Smooth muscle cell (in vitro differentiated cells): ENCODE measurements around the gene NSUN6. TPM values are rescaled to one million over a fixed set of nuclear protein-coding genes. Genes with fewer than 3 reads are reported as not detected.

Experiments
- DNase-seq: peaks from one replicate; lab custom pipeline; 2025; ENCODE audit not compliant: unreplicated experiment; lab: John Stamatoyannopoulos, UW
- H2AFZ ChIP-seq: fragments of 200-600 bp; sonication (generic); 2 replicates; pipeline ENCODE4 v1.6.0; 2016; ENCODE audit warnings: antibody characterized with exemption, low read depth, mild to moderate bottlenecking
- H3F3A ChIP-seq: fragments of 200-600 bp; sonication (generic); 2 replicates; pipeline ENCODE4 v1.6.0; 2017; ENCODE audit warnings: antibody characterized with exemption, low read depth
- H3K27ac ChIP-seq: fragments of 200-600 bp; sonication (generic); 2 replicates; pipeline ENCODE4 v1.5.1; 2016; ENCODE audit warnings: low read depth, mild to moderate bottlenecking
- H3K27me3 ChIP-seq: fragments of 200-600 bp; sonication (generic); 2 replicates; pipeline ENCODE4 v1.6.1; 2016; ENCODE audit warnings: low read depth, mild to moderate bottlenecking
- H3K36me3 ChIP-seq: fragments of 200-600 bp; sonication (generic); 2 replicates; pipeline ENCODE4 v1.5.1; 2016; ENCODE audit warnings: low read depth
- H3K4me1 ChIP-seq: fragments of 200-600 bp; sonication (generic); 2 replicates; pipeline ENCODE4 v1.5.1; 2016; ENCODE audit warnings: low read depth
- H3K4me2 ChIP-seq: fragments of 200-600 bp; sonication (generic); 2 replicates; pipeline ENCODE4 v1.6.0; 2016; ENCODE audit warnings: mild to moderate bottlenecking
- H3K4me3 ChIP-seq: fragments of 200-600 bp; sonication (generic); 2 replicates; pipeline ENCODE4 v1.5.1; 2016; ENCODE audit warnings: mild to moderate bottlenecking
- H3K79me2 ChIP-seq: fragments of 200-600 bp; sonication (generic); 2 replicates; pipeline ENCODE4 v1.6.0; 2016; ENCODE audit warnings: low read depth, mild to moderate bottlenecking
- H3K9ac ChIP-seq: fragments of 200-600 bp; sonication (generic); 2 replicates; pipeline ENCODE4 v1.6.0; 2016; ENCODE audit warnings: low read depth
- H3K9me3 ChIP-seq: fragments of 200-600 bp; sonication (generic); replicated peaks from 2 replicates; pipeline ENCODE4 v1.5.1; 2016; ENCODE audit warnings: low read depth
- H4K20me1 ChIP-seq: fragments of 200-600 bp; sonication (generic); 2 replicates; pipeline ENCODE4 v1.6.0; 2016; ENCODE audit warnings: low read depth
- WGBS: methylation state at CpG from one replicate; pipeline ENCODE4 v1.1.7; 2016; ENCODE audit warnings: low lambda C conversion rate; 5-methylcytosine and 5-hydroxymethylcytosine counted together
- polyA plus RNA-seq: library from polyadenylated mRNA; unstranded; fragments of >200 nt; fragmentation: Nextera tagmentation; extraction: Ambion mirVana; gene quantifications from 2 replicates; pipeline ENCODE4 v1.2.1, GENCODE V29; 2016
- total RNA-seq: library from RNA; depleted of rRNA; stranded (reverse); fragments of >200 nt; gene quantifications from 2 replicates; pipeline ENCODE4 v1.2.3, GENCODE V29; 2014
- TF ChIP-seq, protein P1 (sequence below): fragments of 200-600 bp; sonication (generic); IDR thresholded peaks from 2 replicates; pipeline ENCODE4 v1.5.1; 2017; ENCODE audit warnings: borderline replicate concordance, mild to moderate bottlenecking, antibody characterized with exemption; ENCODE audit not compliant: insufficient read depth, poor library complexity, severe bottlenecking

NSUN6 gene
- total and polyA plus RNA-seq, 2 experiments from 2014 or later, result 6.1 to 7.2 TPM

DNA sequence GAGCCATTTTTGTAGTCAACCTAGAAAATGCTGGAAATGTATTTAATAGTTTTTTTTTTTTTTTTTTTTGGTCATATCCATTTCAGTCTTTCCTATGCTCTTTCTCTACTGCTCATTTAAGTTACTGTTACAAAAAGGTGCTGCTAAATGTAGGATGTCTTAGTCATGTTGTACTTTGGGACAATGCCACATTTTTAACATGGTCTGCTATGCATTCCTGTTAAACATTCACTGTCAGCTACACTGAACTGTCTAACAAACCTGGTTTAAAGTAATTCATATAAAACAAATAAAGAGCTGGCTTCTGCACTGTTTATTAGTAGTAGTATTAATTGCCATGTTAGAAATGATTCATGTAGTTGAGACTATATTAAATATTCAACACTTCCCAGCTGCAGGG is 108.6 kb downstream of the NSUN6 start:
- DNase-seq, result no peak
- TF ChIP-seq, protein P1, sequence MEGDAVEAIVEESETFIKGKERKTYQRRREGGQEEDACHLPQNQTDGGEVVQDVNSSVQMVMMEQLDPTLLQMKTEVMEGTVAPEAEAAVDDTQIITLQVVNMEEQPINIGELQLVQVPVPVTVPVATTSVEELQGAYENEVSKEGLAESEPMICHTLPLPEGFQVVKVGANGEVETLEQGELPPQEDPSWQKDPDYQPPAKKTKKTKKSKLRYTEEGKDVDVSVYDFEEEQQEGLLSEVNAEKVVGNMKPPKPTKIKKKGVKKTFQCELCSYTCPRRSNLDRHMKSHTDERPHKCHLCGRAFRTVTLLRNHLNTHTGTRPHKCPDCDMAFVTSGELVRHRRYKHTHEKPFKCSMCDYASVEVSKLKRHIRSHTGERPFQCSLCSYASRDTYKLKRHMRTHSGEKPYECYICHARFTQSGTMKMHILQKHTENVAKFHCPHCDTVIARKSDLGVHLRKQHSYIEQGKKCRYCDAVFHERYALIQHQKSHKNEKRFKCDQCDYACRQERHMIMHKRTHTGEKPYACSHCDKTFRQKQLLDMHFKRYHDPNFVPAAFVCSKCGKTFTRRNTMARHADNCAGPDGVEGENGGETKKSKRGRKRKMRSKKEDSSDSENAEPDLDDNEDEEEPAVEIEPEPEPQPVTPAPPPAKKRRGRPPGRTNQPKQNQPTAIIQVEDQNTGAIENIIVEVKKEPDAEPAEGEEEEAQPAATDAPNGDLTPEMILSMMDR, result no peak
- H3K4me3 ChIP-seq, result no peak overlapping the region
- no peak overlapping the region for H2AFZ ChIP-seq
- H3K9ac ChIP-seq, result no peak overlapping the region
- H3K36me3 ChIP-seq, result peaks cover 5% of the 10 kb centered on the region
- H3K9me3 ChIP-seq, result no peaks in the 10 kb centered on the region
- no peaks in the 10 kb centered on the region for H4K20me1 ChIP-seq
- H3K4me2 ChIP-seq, result no peak overlapping the region
- H3F3A ChIP-seq, result no peaks in the 10 kb centered on the region
- no peaks in the 10 kb centered on the region for H3K4me1 ChIP-seq
- no peaks in the 10 kb centered on the region for H3K27me3 ChIP-seq
- H3K79me2 ChIP-seq, result no peaks in the 10 kb centered on the region
- no peak overlapping the region for H3K27ac ChIP-seq

DNA sequence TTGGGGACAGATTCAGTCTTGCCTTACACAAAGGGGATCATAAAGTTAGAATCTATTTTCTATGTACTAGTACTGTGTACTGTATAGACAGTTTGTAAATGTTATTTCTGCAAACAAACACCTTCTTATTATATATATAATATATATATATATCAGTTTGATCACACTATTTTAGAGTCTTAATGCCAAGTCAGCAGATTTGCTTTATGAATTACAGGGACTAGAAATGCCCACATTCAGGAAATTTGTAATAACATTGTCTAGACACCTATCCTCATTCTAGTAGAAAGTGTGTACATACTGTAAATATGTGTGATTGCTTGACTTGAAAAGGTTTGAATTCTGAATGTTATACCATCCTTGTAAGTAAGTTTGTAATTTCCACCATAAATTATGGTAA is 111.2 kb downstream of the NSUN6 start:
- no peaks in the 10 kb centered on the region for H3K79me2 ChIP-seq
- TF ChIP-seq, protein P1, result no peak
- H3K27ac ChIP-seq, result no peak overlapping the region
- DNase-seq, result no peak
- no peak overlapping the region for H3K4me3 ChIP-seq
- H2AFZ ChIP-seq, result no peak overlapping the region
- H3K4me2 ChIP-seq, result no peak overlapping the region
- no peak overlapping the region for H3K9ac ChIP-seq
- H3K27me3 ChIP-seq, result no peaks in the 10 kb centered on the region
- no peaks in the 10 kb centered on the region for H3K4me1 ChIP-seq
- H3F3A ChIP-seq, result no peaks in the 10 kb centered on the region
- peaks cover 5% of the 10 kb centered on the region for H3K36me3 ChIP-seq
- no peaks in the 10 kb centered on the region for H3K9me3 ChIP-seq
- H4K20me1 ChIP-seq, result no peaks in the 10 kb centered on the region

DNA sequence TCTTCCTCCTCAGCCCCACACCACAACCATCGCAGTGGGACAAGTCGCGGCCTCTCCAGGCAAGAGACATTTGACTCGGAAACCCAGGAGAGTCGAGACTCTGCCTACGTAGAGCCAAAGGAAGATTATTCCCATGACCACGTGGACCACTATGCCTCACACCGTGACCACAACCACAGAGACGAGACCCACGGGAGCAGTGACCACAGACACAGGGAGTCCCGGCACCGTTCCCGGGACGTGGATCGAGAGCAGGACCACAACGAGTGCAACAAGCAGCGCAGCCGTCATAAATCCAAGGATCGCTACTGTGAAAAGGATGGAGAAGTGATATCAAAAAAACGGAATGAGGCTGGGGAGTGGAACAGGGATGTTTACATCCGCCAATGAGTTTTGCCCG is 112.1 kb downstream of the NSUN6 start:
- H3F3A ChIP-seq, result no peaks in the 10 kb centered on the region
- H3K27me3 ChIP-seq, result no peaks in the 10 kb centered on the region
- no peak overlapping the region for H3K4me2 ChIP-seq
- DNase-seq, result no peak
- H3K9me3 ChIP-seq, result no peaks in the 10 kb centered on the region
- no peaks in the 10 kb centered on the region for H4K20me1 ChIP-seq
- WGBS, result 95% methylated on average over 22 of the region's 22 CpGs
- no peaks in the 10 kb centered on the region for H3K79me2 ChIP-seq
- H2AFZ ChIP-seq, result no peak overlapping the region
- TF ChIP-seq, protein P1, result no peak
- peaks cover 5% of the 10 kb centered on the region for H3K36me3 ChIP-seq
- H3K4me3 ChIP-seq, result no peak overlapping the region
- H3K9ac ChIP-seq, result no peak overlapping the region
- no peaks in the 10 kb centered on the region for H3K4me1 ChIP-seq
- H3K27ac ChIP-seq, result no peak overlapping the region

DNA sequence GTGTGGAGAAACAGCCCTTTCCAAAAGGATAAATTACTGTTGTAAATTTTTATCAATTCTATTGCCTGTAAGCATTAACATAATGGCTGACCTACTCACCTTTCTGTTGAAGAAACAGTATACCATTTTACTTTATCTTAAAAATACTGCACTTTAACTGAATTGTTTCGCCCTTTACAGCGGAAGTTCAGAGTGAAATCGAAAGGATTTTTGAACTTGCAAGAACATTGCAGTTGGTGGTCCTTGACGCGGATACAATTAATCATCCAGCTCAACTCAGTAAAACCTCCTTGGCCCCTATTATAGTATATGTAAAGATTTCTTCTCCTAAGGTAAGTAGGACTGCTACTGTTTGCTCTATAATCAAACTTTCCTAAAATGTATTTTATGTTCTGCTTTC is 117.5 kb downstream of the NSUN6 start:
- H3K9me3 ChIP-seq, result no peaks in the 10 kb centered on the region
- H2AFZ ChIP-seq, result no peak overlapping the region
- no peak overlapping the region for H3K27ac ChIP-seq
- no peaks in the 10 kb centered on the region for H3K79me2 ChIP-seq
- H3K4me3 ChIP-seq, result no peak overlapping the region
- no peaks in the 10 kb centered on the region for H3K36me3 ChIP-seq
- H3F3A ChIP-seq, result no peaks in the 10 kb centered on the region
- no peak overlapping the region for H3K4me2 ChIP-seq
- no peaks in the 10 kb centered on the region for H3K27me3 ChIP-seq
- 97% methylated on average over 5 of the region's 5 CpGs for WGBS
- TF ChIP-seq, protein P1, result no peak
- DNase-seq, result no peak
- no peak overlapping the region for H3K9ac ChIP-seq
- H4K20me1 ChIP-seq, result no peaks in the 10 kb centered on the region
- H3K4me1 ChIP-seq, result no peaks in the 10 kb centered on the region
